NCI-H1048 (cell line): ENCODE data around the gene CAPG.
"Not testable (repeated sequence)": the region's sequence is repeated elsewhere in the genome, so short reads cannot be mapped to it uniquely, and the experiment has no call there.

Source experiments
- DNase-seq: peaks from one replicate; lab custom pipeline; 2025; lab: John Stamatoyannopoulos, UW

Gene CAPG

GRCh38 chr2:85396531-85397470, 13.4 kb downstream of the CAPG start:
- no peak for DNase-seq

GRCh38 chr2:85395912-85396475, 14.2 kb downstream of the CAPG start:
- DNase-seq: no peak

GRCh38 chr2:85394976-85395375, 15.2 kb downstream of the CAPG start:
- no peak for DNase-seq

GRCh38 chr2:85394261-85394681, 15.9 kb downstream of the CAPG start:
- DNase-seq: no peak

- no peak for DNase-seq
Observed at GRCh38 chr2:85393836-85394235, 16.3 kb downstream of the CAPG start.

- no peak for DNase-seq
Observed at GRCh38 chr2:85390941-85391669, 19.1 kb downstream of the CAPG start.

- DNase-seq: no peak
Observed at GRCh38 chr2:85388878-85389538, 21.2 kb downstream of the CAPG start.

- no peak for DNase-seq
Observed at GRCh38 chr2:85387754-85388153, 22.4 kb downstream of the CAPG start.

GRCh38 chr2:85385746-85386145, 24.4 kb downstream of the CAPG start:
- no peak for DNase-seq

GRCh38 chr2:85383850-85384249, 26.3 kb downstream of the CAPG start:
- DNase-seq: no peak

- DNase-seq: not testable (repeated sequence)
Observed at GRCh38 chr2:85383151-85383550, 27.0 kb downstream of the CAPG start.

GRCh38 chr2:85380048-85380447, 30.1 kb downstream of the CAPG start:
- DNase-seq: no peak

GRCh38 chr2:85378257-85378656, 31.9 kb downstream of the CAPG start:
- no peak for DNase-seq

GRCh38 chr2:85377083-85377482, 33.1 kb downstream of the CAPG start:
- DNase-seq: no peak

- no peak for DNase-seq
Observed at GRCh38 chr2:85376291-85377065, 33.7 kb downstream of the CAPG start.

GRCh38 chr2:85371045-85371444, 39.1 kb downstream of the CAPG start:
- DNase-seq: no peak

GRCh38 chr2:85369500-85369899, 40.7 kb downstream of the CAPG start:
- DNase-seq: no peak

- DNase-seq: no peak
Observed at GRCh38 chr2:85368921-85369320, 41.2 kb downstream of the CAPG start.

- DNase-seq: no peak
Observed at GRCh38 chr2:85367180-85367579, 43.0 kb downstream of the CAPG start.

- DNase-seq: not testable (repeated sequence)
Observed at GRCh38 chr2:85362653-85363387, 47.3 kb downstream of the CAPG start.

GRCh38 chr2:85357736-85358135, 52.4 kb downstream of the CAPG start:
- DNase-seq: no peak
